Measurements from ENCODE around the gene EIF4G1. TPM values are rescaled to one million over a fixed set of nuclear protein-coding genes. Genes with fewer than 3 reads are reported as not detected.

Gene EIF4G1
- total and polyA plus RNA-seq, 2 donors (not counting 3 experiments of a cell fraction or from before 2014, with no cell fraction given): 355 to 532 TPM

GRCh38 chr3:184366619-184367289, 52.3 kb downstream of the EIF4G1 start:
- DNase-seq (ENCODE audit: low read depth, low spot score) (peak; percentile 9), FAIRE-seq (no peak)
- ChIA-PET POLR2A (interaction anchor here (0.5 kb wide), 1 partner anchor 55 kb away, joined by 3 read pairs; no protein-coding TSS in a partner anchor), CTCF (interaction anchor here (0.6 to 10.1 kb wide), 4 partner anchors 13 to 146 kb away, joined by 3 to 201 read pairs (median 6); no protein-coding TSS in a partner anchor)
- no peaks in the 10 kb centered on the region for H3K27me3 ChIP-seq (ENCODE audit: control insufficient read depth in 2 of 2, insufficient read depth in 2 of 2, low read length in 2 of 2)
- H3K27ac ChIP-seq (ENCODE audit: insufficient read depth, low read depth, low read length): no peak overlapping the region
- TF ChIP-seq JUN (IDR thresholded peaks at IDR 0.05; ENCODE audit: borderline replicate concordance, insufficient read depth, insufficient read length, low read depth) (no peak), GATA2 (IDR thresholded peaks at IDR 0.05; ENCODE audit: insufficient read depth, insufficient read length, low read depth, low read length) (no peak), POLR2A (IDR thresholded peaks at IDR 0.05; ENCODE audit: low read depth, low read length) (no peak), FOS (IDR thresholded peaks at IDR 0.05; ENCODE audit: borderline replicate concordance, insufficient read depth, low read length) (no peak), MYC (IDR thresholded peaks at IDR 0.05; ENCODE audit: low read depth, low read length) (no peak), POLR2AphosphoS5 (IDR thresholded peaks at IDR 0.05; ENCODE audit: insufficient read depth, low read depth, low read length) (no peak), CTCF (IDR thresholded peaks at IDR 0.05; ENCODE audit: extremely low read depth in 1 of 2, insufficient read depth in 1 of 2, low read depth in 1 of 2, low read length in 2 of 2) (no peak), MAX (IDR thresholded peaks at IDR 0.05; ENCODE audit: insufficient read depth, insufficient read length) (no peak)
- intact Hi-C loops (cut with micrococcal nuclease) (no loop called here), dilution Hi-C loops (cut with MboI; ENCODE audit: extremely low pct_ligation_motif_present, low sequenced_read_pairs) (no loop called here)
- peaks cover 39% of the 10 kb centered on the region for H3K4me1 ChIP-seq (ENCODE audit: control insufficient read depth, extremely low read depth, insufficient read depth, low read length)
- H3K9me1 ChIP-seq (replicated peaks; ENCODE audit: control insufficient read depth, extremely low read depth, insufficient read depth, low read length): no peaks in the 10 kb centered on the region
- H3K79me2 ChIP-seq (ENCODE audit: control insufficient read depth, insufficient read depth, low read length): peaks cover 21% of the 10 kb centered on the region
- no peak overlapping the region for H3K4me3 ChIP-seq (replicated peaks in 1 of 3; ENCODE audit: insufficient read depth in 1 of 3, low read depth in 1 of 3, low read length in 3 of 3)
- H3K9me3 ChIP-seq (replicated peaks; ENCODE audit: control insufficient read depth, insufficient read depth, low read length): no peaks in the 10 kb centered on the region
- no peak overlapping the region for H3K9ac ChIP-seq (replicated peaks; ENCODE audit: extremely low read depth, insufficient read depth, low read length)
- peaks cover 4 to 11% of the 10 kb centered on the region in 2 experiments for H3K36me3 ChIP-seq (ENCODE audit: control insufficient read depth in 2 of 2, extremely low read depth in 1 of 2, insufficient read depth in 2 of 2, low read length in 2 of 2)
- no peak overlapping the region for H3K4me2 ChIP-seq (ENCODE audit: insufficient read depth, low read length)
- no peak overlapping the region for H2AFZ ChIP-seq (ENCODE audit: low read depth, low read length)
- H4K20me1 ChIP-seq (replicated peaks; ENCODE audit: control insufficient read depth, extremely low read depth, insufficient read depth, low read length): no peaks in the 10 kb centered on the region
- no TSS peak for BruUV-seq (replicated peaks)
